ENCODE measurements around the gene KCNIP4.
A peak's percentile ranks its signal among the peaks of the same experiment; 100 is the strongest.

The KCNIP4 gene

GRCh38 chr4:21778702-21779101, 169.9 kb downstream of the KCNIP4 start:
- DNase-seq (ENCODE audit: low spot score), result no peak

GRCh38 chr4:21775703-21776102, 172.9 kb downstream of the KCNIP4 start:
- Histone ChIP-seq H3K4me3 (no peak overlapping the region), H3K27ac (no peak overlapping the region)
- TF ChIP-seq CTCF (IDR thresholded peaks at IDR 0.05), result no peak
- no peak for DNase-seq (ENCODE audit: low spot score)

More at GRCh38 chr4:21778702-21779101, 169.9 kb downstream of the KCNIP4 start:
- no peak overlapping the region for H3K27ac ChIP-seq
- no peak for TF ChIP-seq CTCF (IDR thresholded peaks at IDR 0.05)
- H3K4me3 ChIP-seq, result no peak overlapping the region

GRCh38 chr4:21769404-21770147, 179.0 kb downstream of the KCNIP4 start:
- Histone ChIP-seq H3K27ac (no peak overlapping the region), H3K4me3 (no peak overlapping the region)
- TF ChIP-seq CTCF (IDR thresholded peaks at IDR 0.05), result no peak
- DNase-seq (ENCODE audit: low spot score), result no peak

GRCh38 chr4:21768349-21769310, 179.9 kb downstream of the KCNIP4 start:
- DNase-seq (ENCODE audit: low spot score), result no peak
- no peak overlapping the region for H3K27ac ChIP-seq
- peak; percentile 37 for TF ChIP-seq CTCF (IDR thresholded peaks at IDR 0.05)
- no peak overlapping the region for H3K4me3 ChIP-seq

GRCh38 chr4:21765810-21766407, 182.7 kb downstream of the KCNIP4 start:
- Histone ChIP-seq H3K27ac (no peak overlapping the region), H3K4me3 (no peak overlapping the region)
- TF ChIP-seq CTCF (IDR thresholded peaks at IDR 0.05), result peak; percentile 73
- DNase-seq (ENCODE audit: low spot score), result no peak

- Histone ChIP-seq H3K27ac (no peak overlapping the region), H3K4me3 (no peak overlapping the region)
- no peak for TF ChIP-seq CTCF (IDR thresholded peaks at IDR 0.05)
- DNase-seq (ENCODE audit: low spot score), result no peak
Measured at GRCh38 chr4:21763855-21764254, 184.7 kb downstream of the KCNIP4 start.

All from coronary artery (tissue), 2 donors.